ENCODE results near the gene SLC44A5. TPM values are rescaled to one million over a fixed set of nuclear protein-coding genes. Genes with fewer than 3 reads are reported as not detected.

SLC44A5 gene
- total RNA-seq, 4 donors from 2014 or later, result 0.27 to 1.1 (median 0.42) TPM

DNA sequence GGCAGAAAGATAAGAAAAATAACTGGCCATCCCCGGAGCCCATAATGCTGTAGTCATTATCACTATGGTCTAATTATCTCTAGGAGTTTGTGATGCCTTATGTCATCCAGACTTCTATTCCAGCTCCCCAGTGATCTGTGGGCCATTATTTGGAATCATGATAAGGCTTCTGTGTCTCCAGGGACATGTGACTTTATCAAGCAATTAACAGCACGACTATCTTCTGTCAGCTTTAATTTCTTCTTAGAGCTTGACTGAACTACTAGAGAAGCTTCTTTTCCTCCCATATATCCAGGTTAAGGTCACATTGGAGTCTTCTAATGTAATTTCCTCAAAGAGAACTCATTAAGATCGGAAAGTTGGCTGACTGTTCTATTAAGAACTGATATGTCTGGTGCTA is 376.4 kb downstream of the SLC44A5 start:
- ATAC-seq, result no peak
- 56 to 69% methylated on average over 2 to 3 of the region's 3 CpGs for WGBS, 2 donors (ENCODE audit: low coverage in 1 of 2)

DNA sequence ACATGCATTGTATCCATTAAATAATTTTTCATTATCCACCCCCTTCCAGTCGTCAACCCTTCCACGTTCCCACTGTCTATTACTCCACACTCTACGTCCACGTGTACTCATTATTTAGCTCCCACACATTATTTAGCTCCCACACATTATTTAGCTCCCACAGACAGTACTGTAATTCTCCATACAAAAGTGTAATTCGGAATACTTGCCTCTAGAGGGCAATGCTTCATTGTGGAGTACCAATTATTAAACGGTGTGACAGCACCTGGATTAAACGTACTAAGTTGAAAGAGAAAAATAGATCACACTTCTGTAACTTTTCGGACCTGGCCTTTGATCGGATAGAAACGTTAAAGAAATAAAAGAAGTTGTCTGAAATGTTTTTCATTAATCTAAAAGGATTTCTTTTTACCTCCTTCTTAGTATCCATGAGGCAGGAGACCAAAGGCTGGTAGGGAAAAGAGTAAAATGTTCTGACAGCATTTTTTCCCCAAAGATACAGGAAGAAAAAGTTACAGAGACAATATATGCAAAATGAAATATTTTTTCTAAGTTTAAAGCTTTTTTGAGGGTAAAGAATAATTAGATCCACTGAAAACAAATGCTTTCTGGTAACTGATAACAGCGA is 377.5 kb downstream of the SLC44A5 start:
- TF ChIP-seq EP300 (IDR thresholded peaks at IDR 0.05) (no peak), POLR2A (IDR thresholded peaks at IDR 0.05) (no peak)
- TF ChIP-seq, protein P1, sequence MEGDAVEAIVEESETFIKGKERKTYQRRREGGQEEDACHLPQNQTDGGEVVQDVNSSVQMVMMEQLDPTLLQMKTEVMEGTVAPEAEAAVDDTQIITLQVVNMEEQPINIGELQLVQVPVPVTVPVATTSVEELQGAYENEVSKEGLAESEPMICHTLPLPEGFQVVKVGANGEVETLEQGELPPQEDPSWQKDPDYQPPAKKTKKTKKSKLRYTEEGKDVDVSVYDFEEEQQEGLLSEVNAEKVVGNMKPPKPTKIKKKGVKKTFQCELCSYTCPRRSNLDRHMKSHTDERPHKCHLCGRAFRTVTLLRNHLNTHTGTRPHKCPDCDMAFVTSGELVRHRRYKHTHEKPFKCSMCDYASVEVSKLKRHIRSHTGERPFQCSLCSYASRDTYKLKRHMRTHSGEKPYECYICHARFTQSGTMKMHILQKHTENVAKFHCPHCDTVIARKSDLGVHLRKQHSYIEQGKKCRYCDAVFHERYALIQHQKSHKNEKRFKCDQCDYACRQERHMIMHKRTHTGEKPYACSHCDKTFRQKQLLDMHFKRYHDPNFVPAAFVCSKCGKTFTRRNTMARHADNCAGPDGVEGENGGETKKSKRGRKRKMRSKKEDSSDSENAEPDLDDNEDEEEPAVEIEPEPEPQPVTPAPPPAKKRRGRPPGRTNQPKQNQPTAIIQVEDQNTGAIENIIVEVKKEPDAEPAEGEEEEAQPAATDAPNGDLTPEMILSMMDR (IDR thresholded peaks at IDR 0.05), result peak; percentile 29 to 58 (median 44)
- H3K36me3 ChIP-seq, result no peaks in the 10 kb centered on the region
- no peak overlapping the region for H3K27ac ChIP-seq
- no peaks in the 10 kb centered on the region for H3K9me3 ChIP-seq
- no peaks in the 10 kb centered on the region for H3K27me3 ChIP-seq
- no peaks in the 10 kb centered on the region for H3K4me1 ChIP-seq
- 11 to 13% methylated on average over 10 to 11 of the region's 11 CpGs for WGBS, 2 donors (ENCODE audit: low coverage in 1 of 2)
- no peak overlapping the region for H3K4me3 ChIP-seq
- no peak for ATAC-seq

More for the DNA sequence above, 376.4 kb downstream of the SLC44A5 start:
- H3K4me1 ChIP-seq, result no peaks in the 10 kb centered on the region
- H3K27me3 ChIP-seq, result no peaks in the 10 kb centered on the region
- no peak overlapping the region for H3K4me3 ChIP-seq
- no peak overlapping the region for H3K27ac ChIP-seq
- no peak for TF ChIP-seq POLR2AphosphoS5 (IDR thresholded peaks at IDR 0.05)
- no peaks in the 10 kb centered on the region for H3K9me3 ChIP-seq
- H3K36me3 ChIP-seq, result no peaks in the 10 kb centered on the region

DNA sequence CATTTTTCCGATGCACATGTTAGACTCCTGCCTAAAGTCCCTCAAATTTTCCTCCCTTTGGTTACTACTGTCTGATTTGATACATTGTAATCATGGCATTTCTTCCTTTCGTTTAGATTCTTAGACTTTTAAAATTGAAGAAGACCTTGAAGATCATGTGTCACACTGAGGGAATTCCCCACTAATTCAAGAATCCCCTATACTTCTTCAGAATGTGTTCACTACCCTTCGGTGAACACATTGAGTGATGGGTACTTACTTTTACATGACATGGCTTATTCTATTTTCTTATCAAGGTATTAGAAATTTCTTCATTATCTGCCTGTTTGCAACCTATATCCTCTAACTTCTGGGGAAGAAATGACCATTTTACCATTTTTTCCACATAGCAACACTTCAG is 390.8 kb downstream of the SLC44A5 start:
- 63 to 76% methylated on average over 3 of the region's 3 CpGs for WGBS, 2 donors (ENCODE audit: low coverage in 1 of 2)
- Histone ChIP-seq H3K9me3 (no peaks in the 10 kb centered on the region), H3K36me3 (no peaks in the 10 kb centered on the region)

DNA sequence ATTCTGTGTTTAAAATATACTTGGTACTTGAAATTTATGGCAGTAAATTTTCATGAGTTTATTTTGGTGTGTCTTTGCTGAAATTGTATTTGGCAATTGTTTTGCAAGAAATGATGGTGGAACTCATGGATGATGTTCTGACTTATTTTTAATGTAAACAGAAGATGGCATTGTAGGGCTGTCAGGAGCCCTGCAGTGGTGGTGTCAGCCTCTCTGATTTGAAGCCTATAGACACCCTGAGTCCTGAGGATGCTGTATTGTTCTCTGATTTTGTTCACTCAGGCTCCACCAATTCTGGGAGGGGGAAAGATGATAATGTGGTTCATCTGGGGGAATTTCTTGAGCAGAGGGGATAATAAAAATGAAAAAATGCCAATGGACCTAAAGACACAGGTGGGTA is 396.9 kb downstream of the SLC44A5 start:
- H3K27ac ChIP-seq, result no peak overlapping the region
- H3K36me3 ChIP-seq, result no peaks in the 10 kb centered on the region
- H3K4me1 ChIP-seq, result no peaks in the 10 kb centered on the region
- no peaks in the 10 kb centered on the region for H3K27me3 ChIP-seq
- no peaks in the 10 kb centered on the region for H3K9me3 ChIP-seq
- H3K4me3 ChIP-seq, result no peak overlapping the region
- ATAC-seq, result no peak
- TF ChIP-seq, protein P1 (IDR thresholded peaks at IDR 0.05), result no peak
- TF ChIP-seq POLR2A (IDR thresholded peaks at IDR 0.05), result no peak
- no peak for TF ChIP-seq POLR2AphosphoS5 (IDR thresholded peaks at IDR 0.05)
- no peak for TF ChIP-seq EP300 (IDR thresholded peaks at IDR 0.05)

More for the DNA sequence above, 390.8 kb downstream of the SLC44A5 start:
- no peak for TF ChIP-seq POLR2A (IDR thresholded peaks at IDR 0.05)
- TF ChIP-seq EP300 (IDR thresholded peaks at IDR 0.05), result no peak
- TF ChIP-seq, protein P1 (IDR thresholded peaks at IDR 0.05), result no peak
- no peak for TF ChIP-seq POLR2AphosphoS5 (IDR thresholded peaks at IDR 0.05)
- H3K27me3 ChIP-seq, result no peaks in the 10 kb centered on the region
- no peak overlapping the region for H3K27ac ChIP-seq
- no peaks in the 10 kb centered on the region for H3K4me1 ChIP-seq
- H3K4me3 ChIP-seq, result no peak overlapping the region
- no peak for ATAC-seq

DNA sequence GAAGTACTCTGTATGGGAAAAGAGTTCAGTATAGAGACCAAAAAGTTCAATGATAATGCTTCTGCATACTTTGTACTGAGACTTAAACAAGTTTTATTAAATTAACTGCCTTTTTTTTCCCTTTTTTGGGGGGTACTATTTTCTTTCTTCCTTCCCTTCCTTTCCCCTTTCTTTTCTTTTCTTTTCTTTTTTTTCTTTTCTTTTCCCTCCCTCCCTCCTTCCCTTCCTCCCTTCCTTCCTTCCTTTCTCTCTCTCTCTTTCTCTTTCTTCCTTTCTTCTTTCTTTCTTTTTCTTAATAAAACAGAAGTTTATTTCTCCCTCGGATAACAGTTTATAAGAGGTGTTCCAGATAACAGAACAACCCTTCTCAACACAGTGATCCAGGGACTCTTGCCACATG is 399.3 kb downstream of the SLC44A5 start:
- WGBS, 2 donors (ENCODE audit: low coverage in 1 of 2), result 13 to 67% methylated on average over 1 of the region's 1 CpG
- Histone ChIP-seq H3K27ac (no peak overlapping the region), H3K4me3 (no peak overlapping the region), H3K9me3 (no peaks in the 10 kb centered on the region), H3K27me3 (no peaks in the 10 kb centered on the region), H3K36me3 (no peaks in the 10 kb centered on the region), H3K4me1 (no peaks in the 10 kb centered on the region)
- ATAC-seq, result no peak
- TF ChIP-seq POLR2AphosphoS5 (IDR thresholded peaks at IDR 0.05), result no peak

DNA sequence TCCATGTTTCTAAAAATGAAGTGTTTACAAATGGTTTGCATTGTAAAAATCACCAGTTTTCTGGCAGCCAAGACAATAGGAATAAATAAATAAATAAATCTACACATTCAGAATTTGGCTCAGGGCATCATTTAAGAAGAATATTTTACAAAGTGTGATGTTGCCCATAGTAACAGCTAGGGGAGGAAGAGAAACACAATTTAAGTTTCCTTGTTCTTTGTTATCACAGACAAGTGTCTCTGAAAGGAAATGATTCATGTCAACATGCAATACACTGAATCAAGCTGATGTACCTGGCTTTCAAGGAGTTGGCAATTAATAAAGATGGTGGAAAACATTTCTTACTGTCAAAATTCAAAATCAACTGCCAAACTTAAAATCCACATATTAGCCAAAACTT is 402.1 kb downstream of the SLC44A5 start:
- ATAC-seq, result no peak
- no peak overlapping the region for H3K27ac ChIP-seq
- H3K4me1 ChIP-seq, result no peaks in the 10 kb centered on the region
- no peaks in the 10 kb centered on the region for H3K9me3 ChIP-seq
- H3K4me3 ChIP-seq, result no peak overlapping the region
- no peak for TF ChIP-seq EP300 (IDR thresholded peaks at IDR 0.05)
- TF ChIP-seq, protein P1 (IDR thresholded peaks at IDR 0.05), result no peak
- no peak for TF ChIP-seq POLR2A (IDR thresholded peaks at IDR 0.05)
- TF ChIP-seq POLR2AphosphoS5 (IDR thresholded peaks at IDR 0.05), result no peak
- H3K36me3 ChIP-seq, result no peaks in the 10 kb centered on the region
- H3K27me3 ChIP-seq, result no peaks in the 10 kb centered on the region
